NCI-H226 (cell line): ENCODE data around the gene MRPL20.
"Not testable (repeated sequence)": the region's sequence is repeated elsewhere in the genome, so short reads cannot be mapped to it uniquely, and the experiment has no call there.

ENCODE experiments used
- DNase-seq: peaks from one replicate; pipeline ENCODE4 v3.0.0-alpha.2; 2015

The MRPL20 gene

DNA sequence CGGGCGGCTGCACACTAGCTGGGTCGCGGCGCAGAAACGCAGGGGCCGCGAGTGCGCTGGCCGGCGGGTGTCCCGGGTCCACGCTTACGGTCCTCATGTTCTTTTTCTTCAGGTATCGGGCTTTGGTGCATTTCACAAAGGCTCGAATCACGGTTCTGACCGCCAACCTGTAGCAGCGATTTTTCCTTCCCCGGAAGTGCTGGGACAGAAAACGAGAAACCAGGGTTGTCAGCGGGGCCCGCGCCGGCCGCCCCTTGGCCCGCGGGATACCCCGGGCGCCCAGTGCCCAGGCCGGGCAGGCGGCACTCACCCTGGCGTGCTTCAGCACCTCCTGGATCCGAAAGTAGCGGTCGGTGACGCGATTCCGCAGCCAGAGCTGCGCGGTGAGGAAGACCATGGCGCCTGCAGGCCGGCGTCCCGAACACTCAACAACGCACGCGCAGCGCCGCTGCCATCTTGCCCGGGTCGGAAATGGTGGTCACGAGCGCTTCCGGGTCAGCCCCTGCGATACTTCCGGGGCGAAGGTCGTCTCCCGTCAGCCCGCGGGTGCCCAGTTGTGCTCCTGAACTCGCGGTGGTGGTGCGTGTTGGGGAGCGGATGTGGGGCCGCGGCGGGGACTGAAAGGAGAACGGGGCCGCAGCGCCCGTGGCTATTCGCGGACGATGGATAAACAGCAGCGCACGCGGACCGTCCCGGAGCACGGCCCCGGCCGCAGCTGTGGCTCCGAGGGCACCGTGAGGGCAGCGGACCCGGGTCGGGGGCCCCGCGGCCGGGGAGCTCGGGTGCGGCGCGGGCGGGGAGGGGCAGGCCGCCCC lies at the start of gene MRPL20:
Gene MRPL20, minus strand, starts transcription at position 473 of the 815 bp plus-strand sequence. Its CDS starts 76 bp downstream, at position 397.
- peak; percentile 92 for DNase-seq

DNA sequence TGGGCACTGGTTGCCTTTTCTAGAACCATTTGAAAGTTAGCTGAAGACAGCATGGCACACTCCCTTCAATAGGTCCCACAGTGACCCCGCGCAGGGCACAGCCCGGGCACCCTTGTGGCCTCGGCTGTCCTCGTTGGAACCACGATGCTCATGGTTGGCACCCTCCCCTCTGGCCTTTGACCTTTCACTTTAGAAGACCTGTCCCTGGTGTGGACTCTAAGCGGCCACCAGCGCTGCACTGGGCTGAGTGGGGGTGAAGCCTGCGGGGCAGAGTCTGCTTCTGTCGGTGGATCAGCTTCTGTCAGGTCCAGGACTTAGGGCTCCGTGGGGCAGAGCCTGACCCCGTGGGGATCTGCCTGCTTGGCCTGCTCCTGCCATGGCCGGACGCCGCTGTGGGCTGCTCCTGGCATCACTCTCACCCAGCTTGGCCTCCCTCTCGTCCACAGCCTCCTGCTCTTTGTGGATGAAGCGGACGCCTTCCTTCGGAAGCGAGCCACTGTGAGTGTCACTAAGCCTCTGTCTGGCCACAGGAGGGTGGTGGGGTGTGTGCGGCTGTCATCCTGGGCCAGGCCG lies 49.7 kb upstream of the MRPL20 start:
- DNase-seq: not testable (repeated sequence)

DNA sequence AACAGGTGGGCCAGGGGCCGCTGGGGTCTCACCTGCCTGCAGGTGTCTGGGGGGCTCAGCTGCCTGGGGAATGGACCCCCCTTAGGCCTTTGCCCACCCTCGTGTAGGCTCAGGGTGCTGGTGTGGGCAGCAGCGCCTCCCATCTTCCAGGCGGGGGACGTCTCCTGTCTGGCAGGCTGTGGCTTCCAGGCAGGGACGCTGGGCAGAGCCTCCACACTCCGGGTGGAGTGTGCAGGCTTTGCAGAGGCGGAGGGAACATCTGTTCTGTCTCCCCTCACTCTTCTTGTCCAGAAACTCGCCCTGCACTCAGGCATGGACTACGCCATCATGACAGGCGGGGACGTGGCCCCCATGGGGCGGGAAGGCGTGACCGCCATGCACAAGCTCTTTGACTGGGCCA lies 48.8 kb upstream of the MRPL20 start:
- DNase-seq: not testable (repeated sequence)

DNA sequence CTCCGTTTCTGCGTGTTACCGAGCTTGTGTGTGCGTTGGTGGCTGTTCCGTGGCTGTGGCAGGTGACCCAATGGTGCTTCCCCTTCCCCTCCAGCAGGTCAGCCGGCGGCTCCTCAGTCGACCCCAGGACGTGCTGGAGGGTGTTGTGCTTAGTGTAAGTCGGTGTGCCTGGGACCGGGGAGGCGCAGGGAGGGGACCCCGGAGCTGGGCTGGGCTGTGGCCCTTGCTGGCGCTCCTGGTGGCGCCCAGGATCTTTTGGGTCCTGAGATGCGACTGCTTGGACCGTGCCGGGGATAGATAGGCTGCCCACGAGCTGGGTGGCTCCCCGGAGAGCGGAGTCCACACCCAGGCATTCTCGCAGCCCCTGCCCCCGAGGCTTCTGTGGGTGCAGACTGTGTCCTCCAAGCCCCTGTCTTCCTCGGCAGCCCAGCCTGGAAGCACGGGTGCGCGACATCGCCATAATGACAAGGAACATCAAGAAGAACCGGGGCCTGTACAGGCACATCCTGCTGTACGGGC lies 48.3 kb upstream of the MRPL20 start:
- DNase-seq: no peak

DNA sequence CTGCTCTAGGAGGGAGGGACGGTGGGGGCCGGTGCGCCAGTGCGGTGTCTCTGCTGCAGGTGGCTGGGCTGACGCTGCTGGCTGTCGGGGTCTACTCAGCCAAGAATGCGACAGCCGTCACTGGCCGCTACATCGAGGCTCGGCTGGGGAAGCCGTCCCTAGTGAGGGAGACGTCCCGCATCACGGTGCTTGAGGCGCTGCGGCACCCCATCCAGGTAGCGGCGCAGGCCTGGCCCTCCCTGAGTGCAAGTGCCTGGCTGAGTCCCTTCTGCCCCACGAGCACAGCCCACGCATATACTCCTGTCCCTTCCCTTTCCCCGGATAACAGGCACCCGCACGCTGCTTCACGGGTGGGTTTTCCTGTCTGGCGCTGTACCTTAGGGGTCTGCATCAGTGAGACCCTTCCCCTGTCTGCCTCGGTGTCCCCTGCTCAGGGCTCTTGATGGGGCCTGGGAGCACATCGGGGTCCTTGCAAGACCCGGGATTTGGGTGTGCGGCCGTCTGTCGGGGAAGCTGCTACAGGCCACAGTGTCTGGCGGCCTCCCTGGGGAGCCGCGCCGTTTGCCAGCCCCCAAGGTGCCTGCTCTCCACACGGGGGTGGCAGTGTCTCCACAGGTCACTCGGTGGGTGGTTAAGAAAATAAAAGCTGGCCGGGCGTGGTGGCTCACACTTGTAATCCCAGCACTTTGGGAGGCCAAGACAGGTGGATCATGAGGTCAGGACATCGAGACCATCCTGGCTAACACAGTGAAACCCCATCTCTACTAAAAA lies 47.4 kb upstream of the MRPL20 start:
- not testable (repeated sequence) for DNase-seq

DNA sequence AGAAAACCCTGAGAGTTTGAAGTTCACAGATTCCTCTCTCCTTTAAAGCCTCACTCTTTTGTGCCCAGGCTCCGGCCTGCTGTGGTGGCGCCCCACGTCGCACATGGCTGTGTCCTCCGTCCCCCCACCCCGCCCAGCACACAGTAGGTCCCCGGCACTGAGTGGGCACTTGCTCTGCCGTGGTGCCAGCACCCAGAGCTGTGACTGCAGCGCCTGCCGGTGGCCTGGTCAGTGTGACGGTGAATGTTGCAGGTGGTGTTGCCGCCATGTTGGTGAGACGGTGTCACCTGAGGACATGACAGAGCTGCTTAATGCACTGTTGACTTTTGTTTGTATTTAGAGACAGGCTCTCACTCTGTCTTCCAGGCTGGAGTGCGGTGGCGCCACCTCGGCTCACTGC lies 45.8 kb upstream of the MRPL20 start:
- DNase-seq: no peak

DNA sequence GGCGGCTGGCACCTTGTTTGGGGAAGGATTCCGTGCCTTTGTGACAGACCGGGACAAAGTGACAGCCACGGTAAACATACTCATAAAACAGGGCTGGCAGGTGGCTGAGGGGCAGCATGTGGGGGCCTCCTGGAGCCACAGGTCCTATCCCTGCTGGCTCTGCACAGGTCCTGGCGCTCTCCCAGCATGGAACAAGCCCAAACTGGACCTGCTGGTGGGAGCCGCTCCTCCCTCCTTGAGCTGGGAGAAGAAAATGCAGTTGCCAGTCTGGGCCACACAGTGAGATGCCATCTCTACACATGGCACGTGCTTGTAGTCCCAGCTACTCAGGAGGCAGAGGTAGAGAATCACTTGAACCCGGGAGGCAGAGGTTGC lies 45.3 kb upstream of the MRPL20 start:
- not testable (repeated sequence) for DNase-seq

DNA sequence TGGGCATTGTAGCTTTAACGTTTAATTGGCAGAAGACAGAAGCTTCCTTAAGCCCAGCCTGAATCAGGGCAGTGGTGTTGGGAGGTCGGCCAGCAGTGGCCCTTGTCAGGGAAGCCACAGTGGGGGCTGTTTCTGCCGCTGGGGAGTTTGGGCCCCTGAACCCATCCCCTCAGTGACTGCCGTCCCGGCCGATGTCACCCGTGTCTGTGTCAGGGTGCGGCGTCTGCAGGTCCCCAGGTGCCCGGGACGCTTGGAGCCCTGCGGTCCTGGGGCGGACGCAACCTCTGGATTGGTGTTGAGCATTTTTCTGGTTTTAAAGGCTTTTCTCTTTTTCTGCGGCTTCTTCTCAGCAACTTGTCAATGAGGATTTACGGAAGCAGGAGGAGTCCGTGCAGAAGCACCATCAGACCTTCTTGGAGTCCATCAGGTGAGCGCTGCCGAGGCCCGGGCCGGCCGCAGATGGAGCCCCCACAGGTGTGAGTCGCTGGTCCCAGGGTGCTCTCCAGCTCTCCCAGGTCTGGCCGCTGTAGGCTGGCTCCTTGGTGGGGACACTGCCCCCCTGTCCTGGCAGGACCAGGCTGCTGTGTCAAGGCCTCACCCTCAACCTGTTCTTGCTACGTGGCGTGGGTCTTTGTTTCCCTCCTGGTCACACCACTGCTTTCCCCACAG lies 44.7 kb upstream of the MRPL20 start:
- DNase-seq: no peak

DNA sequence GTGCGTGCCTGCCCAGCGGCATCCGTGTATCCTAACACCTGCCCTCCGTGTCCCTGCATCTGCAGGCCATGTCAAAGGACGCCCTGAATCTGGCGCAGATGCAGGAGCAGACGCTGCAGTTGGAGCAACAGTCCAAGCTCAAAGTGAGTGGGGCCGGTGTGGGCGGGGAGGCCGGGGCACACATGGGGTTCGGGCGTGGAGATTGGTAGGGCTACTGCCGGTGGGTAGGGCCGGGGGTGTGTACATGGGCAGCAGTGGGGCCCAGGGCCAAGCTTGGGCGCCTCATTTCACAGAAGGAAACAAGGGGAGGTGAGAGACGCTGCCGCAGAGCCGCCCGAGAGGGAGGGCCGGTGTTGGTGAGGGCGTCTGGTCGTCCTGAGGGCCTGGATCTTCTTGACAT lies 43.5 kb upstream of the MRPL20 start:
- DNase-seq: not testable (repeated sequence)

DNA sequence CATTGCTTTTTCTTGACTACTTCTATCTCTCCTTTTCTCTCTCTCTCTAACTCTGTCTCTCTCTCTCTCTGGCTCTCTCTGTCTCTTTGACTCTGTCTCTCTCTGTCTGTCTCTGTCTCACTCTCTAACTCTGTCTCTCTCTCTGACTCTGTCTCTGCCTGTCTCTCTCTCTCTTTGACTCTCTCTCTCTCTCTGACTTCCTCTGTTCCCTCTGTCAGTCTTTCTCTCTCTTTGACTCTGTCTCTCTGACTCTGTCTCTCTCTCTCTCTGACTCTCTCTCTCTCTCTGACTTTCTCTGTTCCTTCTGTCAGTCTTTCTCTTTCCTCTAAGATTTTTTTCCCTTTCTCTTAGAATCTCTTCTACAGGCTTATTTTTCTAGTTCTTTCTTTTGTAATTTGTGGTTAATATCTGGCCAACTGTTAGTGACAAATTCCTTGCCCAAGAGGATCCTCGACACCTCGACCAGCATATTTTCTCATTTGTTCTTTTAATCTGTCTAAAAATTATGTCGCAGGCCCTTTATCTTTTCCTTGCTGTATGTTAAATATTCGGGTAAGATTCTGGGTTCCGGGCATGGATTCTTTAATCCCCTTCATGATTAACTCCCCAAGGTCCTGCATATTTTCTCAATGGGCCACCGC lies 42.1 kb upstream of the MRPL20 start, which contains the start of gene ATAD3C:
Gene ATAD3C, plus strand, starts transcription at position 591 of the 641 bp plus-strand sequence. CDS start 995 bp downstream, outside the sequence.
- no peak for DNase-seq

DNA sequence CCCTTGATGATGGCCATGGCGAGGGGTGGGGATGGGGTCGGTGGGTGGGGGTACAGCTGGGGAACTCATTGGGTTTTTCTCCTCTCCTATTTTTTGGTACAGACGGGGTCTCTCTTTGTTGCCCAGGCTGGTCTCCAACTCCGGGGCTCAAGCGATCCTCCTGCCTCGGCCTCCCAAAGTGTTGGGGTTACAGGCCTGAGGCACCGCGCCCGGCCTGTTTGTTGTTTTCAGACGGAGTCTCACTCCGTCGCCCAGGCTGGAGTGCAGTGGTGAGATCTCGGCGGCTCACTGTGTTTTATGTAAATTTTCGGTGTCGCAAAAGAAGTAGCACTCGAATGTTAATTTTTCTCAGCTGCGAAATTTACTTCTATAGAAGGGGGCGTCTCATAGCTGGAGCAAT lies 39.5 kb upstream of the MRPL20 start:
- DNase-seq: not testable (repeated sequence)

DNA sequence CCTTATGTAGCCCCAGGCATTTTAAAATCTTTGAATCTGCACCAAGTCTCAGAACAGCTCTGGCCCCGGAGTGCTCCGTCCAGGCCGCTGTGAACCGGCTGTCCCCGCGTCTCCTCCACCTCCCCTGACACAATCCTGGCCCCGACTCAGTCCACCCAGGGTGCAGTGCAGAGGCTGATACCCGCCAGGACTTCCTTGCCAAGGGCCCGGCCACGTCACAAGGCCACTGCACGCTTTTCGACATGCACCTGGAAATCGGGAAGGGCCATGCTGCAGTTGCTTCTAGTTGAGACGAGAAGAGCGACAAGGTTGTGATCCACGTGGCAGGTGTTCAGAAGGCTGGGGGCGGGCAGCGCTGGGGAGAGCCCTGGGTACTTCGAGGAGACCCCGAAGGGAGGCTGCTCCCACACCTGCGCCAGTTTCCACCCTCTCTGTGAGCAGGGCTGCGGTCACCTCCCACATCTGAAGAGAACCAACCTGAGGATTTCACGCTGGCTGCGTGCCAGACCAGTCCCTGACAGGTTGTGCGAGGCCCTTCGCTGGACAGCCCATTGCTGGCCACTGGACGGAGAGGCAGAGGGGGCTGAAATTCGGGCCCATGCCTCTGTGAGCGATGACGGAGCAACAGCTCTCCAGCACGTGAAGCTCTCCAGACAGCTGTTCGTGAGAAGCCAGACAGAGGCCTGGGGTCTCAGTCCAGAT lies 35.1 kb upstream of the MRPL20 start:
- DNase-seq: no peak

DNA sequence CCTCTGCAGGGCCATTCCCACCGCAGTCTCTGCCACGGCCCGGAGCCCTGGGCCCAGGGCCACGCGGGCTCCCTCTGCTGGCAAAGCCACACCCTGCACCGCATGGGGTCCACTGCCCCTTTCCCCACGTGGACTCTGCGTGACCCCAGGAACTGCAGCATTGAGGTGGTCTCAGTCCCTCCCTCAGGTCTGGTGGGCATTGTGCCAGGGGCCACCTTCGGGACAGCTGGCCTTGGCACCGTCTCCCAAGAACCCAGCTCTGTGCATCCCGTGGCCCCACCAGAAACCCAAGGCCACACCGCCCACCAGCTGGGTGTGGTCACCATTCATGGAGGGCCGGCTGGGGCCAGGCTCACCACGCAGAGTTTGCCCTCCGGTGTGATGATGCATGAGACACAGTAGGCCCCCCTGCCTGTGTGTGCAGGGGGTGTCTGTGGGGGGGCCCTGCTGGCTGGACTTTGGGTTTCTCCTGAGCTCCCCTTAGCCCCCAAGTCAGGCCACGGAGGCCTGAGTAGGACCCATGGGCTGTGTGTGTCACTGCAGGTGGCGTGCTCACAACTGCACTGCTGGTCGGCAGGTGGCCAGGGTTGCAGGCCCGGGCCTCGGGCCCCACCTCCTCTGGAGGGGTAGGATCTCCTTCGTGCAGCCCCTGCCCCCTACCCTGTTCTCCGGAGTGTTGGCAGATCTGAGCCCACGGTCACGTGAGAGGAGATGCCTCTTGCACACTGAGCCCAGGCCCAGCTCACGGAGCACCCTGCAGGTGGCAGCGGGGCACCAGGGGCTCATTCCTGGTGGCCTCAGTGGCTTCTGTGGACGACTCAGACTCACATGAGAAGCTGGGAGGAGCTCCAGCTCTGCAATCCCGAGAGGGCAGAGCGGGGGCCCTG lies 34.2 kb upstream of the MRPL20 start:
- DNase-seq: no peak

DNA sequence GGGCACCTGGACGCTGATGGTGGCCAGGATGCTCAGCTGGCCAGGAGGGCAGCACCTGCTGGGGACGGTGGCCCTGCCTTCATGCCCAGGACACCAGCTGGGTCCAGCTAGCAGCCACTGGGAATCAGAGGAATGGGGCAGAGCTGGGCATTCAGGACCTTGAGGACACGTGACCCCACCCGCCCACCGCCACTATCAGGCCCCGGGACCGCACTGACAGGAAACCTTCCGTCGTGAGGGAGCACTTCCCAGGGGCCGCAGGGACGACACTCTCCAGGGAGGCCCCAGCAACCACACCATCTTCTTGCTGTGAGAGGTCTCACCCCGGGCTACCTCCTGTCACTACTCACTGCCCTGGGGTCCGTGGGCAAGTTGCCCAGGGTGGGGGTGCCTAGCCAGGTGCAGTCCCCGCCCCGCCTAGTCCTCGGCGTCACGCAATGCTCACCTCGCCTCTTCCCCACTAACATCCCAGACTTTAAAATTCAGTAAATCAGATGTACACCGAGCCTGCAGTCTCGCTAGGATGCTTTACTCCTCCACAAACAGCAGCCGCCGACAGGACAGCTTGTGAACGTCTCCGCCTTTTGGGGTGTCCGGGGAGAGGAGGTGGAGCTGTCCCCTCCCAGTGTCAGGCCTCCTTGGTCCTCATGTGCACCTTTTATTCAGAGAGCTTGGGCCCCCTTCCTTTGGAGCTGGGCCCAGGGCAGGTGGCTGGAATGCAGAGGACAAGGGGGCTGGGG lies 33.3 kb upstream of the MRPL20 start:
- DNase-seq: no peak

DNA sequence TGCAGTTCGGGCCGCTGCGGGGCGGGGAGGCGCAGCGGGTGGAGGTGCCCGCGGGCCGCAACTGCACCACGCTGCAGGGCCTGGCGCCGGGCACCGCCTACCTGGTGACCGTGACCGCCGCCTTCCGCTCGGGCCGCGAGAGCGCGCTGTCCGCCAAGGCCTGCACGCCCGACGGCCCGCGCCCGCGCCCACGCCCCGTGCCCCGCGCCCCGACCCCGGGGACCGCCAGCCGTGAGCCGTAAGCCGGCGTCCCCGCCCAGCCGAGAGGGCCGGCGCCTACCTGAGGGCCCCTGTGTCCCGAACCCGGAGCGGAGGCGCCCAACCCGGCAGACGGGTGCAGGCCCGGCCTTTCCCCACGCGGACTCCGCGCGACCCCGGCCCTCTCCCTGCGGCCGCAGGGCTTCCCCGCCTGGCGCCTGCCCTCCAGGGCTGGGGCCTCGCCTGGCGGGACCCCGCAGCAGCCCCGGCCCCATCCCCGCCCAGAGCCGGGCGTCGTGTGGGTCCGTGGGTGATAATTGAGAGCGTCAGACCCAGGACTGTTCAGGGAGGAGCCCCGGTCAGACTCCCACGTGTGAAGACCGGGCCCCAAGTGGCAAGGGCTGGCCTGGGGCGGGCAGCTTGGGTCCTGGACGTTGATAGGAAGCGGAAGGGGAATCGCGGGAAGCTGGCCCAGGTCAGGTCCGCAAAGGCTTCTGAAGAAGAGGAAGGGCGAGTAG lies 32.6 kb upstream of the MRPL20 start:
- no peak for DNase-seq

DNA sequence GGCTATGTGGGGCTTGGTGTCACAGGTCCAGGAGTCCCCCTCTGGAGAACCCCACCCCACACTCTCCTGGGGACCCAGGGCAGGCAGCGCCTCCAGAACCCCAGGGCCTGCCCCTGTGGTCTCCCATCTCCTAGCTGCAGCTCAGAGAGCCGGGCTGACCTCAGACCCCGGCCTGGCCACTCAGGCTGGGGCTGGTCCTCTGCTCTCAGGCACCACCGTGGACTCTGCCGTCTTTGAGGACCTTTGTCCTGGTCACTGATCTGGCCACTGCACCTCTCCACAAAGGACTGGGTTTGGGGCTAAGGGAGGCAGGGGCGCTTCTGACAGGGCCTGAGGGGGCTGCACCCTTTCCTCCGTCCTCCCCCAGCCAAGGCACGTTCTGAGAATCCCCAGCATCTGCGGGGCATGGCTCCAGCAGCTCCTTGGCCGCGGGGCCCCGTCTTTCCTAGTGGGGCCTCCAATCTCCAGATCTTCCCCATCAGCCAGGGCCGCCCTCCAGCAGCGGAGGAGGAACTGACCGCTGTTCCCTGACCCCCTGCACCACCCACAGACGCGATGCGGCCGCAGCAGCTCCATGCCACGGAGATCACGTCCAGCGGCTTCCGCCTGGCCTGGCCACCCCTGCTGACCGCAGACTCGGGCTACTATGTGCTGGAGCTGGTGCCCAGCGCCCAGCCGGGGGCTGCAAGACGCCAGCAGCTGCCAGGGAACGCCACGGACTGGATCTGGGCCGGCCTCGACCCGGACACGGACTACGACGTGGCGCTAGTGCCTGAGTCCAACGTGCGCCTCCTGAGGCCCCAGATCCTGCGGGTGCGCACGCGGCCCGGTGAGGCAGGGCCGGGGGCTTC lies 31.7 kb upstream of the MRPL20 start:
- DNase-seq: no peak

DNA sequence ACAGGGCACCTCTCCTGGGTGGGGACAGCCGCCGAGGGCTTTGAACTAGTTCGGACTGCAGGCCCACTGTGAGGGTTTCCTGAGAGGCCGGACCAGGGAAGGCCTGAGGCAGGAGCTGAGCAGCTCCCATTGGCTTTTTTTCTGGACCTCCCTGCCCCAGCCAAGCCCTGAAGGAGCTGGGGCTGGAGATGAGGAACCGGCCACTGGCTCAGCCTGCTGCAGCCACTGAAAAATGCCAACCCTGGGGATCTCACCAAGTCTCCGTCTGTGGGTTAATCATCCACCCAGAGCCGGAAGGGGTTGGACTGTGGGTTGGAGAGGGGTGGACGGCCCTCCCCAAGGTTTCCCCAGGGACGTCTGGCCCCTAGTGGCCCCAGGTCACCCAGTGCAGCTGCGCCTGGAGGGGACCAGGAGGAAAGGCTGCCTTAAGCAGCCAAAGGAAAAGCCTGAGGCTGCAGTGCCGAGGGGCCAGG lies 30.8 kb upstream of the MRPL20 start:
- no peak for DNase-seq
